ENCODE results near the gene NGEF.

NGEF gene

GRCh38 chr2:232967474-232967873 lies 45.6 kb downstream of the NGEF start:
- DNase-seq (ENCODE audit: low spot score): no peak

- no peak for DNase-seq (ENCODE audit: low spot score)
These were observed 46.9 kb downstream of the NGEF start for GRCh38 chr2:232966122-232966521.

- DNase-seq (ENCODE audit: low spot score): no peak
These were observed 49.1 kb downstream of the NGEF start for GRCh38 chr2:232963913-232964312.

- no peak for DNase-seq (ENCODE audit: low spot score)
These were observed 52.2 kb downstream of the NGEF start for GRCh38 chr2:232960862-232961261.

- no peak for DNase-seq (ENCODE audit: low spot score)
These were observed 53.9 kb downstream of the NGEF start for GRCh38 chr2:232959139-232959538.

GRCh38 chr2:232957657-232958090 lies 55.4 kb downstream of the NGEF start:
- DNase-seq (ENCODE audit: low spot score): no peak

- no peak for DNase-seq (ENCODE audit: low spot score)
These were observed 57.2 kb downstream of the NGEF start for GRCh38 chr2:232955856-232956255.

GRCh38 chr2:232954691-232955090 lies 58.4 kb downstream of the NGEF start:
- no peak for DNase-seq (ENCODE audit: low spot score)

GRCh38 chr2:232951891-232952290 lies 61.2 kb downstream of the NGEF start:
- no peak for DNase-seq (ENCODE audit: low spot score)

- no peak for DNase-seq (ENCODE audit: low spot score)
These were observed 61.9 kb downstream of the NGEF start for GRCh38 chr2:232951181-232951580.

GRCh38 chr2:232950751-232951150 lies 62.3 kb downstream of the NGEF start:
- DNase-seq (ENCODE audit: low spot score): no peak

GRCh38 chr2:232949016-232949415 lies 64.0 kb downstream of the NGEF start:
- DNase-seq (ENCODE audit: low spot score): no peak

GRCh38 chr2:232942831-232943230 lies 70.2 kb downstream of the NGEF start:
- DNase-seq (ENCODE audit: low spot score): no peak

GRCh38 chr2:232941912-232942594 lies 71.0 kb downstream of the NGEF start:
- DNase-seq (ENCODE audit: low spot score): no peak

- DNase-seq (ENCODE audit: low spot score): no peak
These were observed 71.7 kb downstream of the NGEF start for GRCh38 chr2:232941400-232941799.

- DNase-seq (ENCODE audit: low spot score): no peak
These were observed 72.3 kb downstream of the NGEF start for GRCh38 chr2:232940724-232941123.

- DNase-seq (ENCODE audit: low spot score): no peak
These were observed 75.7 kb downstream of the NGEF start for GRCh38 chr2:232937278-232937906.

- no peak for DNase-seq (ENCODE audit: low spot score)
These were observed 81.4 kb downstream of the NGEF start for GRCh38 chr2:232931636-232932035.

- no peak for DNase-seq (ENCODE audit: low spot score)
These were observed 83.0 kb downstream of the NGEF start for GRCh38 chr2:232930059-232930400.

GRCh38 chr2:232929303-232930058 lies 83.6 kb downstream of the NGEF start:
- no peak for DNase-seq (ENCODE audit: low spot score)

GRCh38 chr2:232928551-232929302 lies 84.3 kb downstream of the NGEF start:
- no peak for DNase-seq (ENCODE audit: low spot score)

GRCh38 chr2:232927793-232928550 lies 85.1 kb downstream of the NGEF start:
- DNase-seq (ENCODE audit: low spot score): no peak
